ENCODE results near the gene ATP13A1.
A peak's percentile ranks its signal among the peaks of the same experiment; 100 is the strongest.

ATP13A1 gene

DNA sequence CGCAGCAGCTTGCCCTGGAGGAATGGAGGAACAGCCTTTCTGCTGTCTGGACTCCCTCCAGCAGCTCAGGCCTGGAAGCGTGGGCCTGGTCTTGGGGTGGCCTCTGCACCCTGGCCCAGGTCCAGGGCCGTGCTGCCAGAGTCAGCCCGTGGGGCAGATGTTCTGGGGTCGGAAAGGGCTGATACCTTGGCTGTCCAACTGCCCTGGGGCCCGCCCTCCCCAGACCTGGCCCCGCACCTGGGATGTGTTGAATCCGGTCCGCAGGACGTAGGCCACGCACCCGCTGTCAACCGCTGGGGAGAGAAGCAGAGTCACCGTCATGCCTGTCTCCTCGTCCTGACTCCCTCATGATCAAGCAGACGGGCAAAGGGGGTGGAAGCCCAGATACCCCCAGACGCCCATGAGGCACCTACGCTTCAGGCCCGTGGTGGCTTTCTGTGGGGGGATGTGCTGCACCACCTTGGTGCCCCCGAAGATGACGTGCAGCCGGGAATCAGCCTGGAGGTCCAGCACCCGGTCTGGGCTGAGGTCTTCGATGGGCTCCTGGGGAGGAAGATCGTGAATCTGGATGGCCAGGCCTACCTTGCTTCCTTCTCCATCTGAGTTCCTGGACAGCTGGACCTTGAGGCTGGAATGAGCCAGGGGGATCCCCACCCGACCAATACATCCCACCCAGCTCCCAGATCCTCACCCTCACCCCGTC is 7.7 kb downstream of the ATP13A1 start:
- no peak for DNase-seq
- no peak overlapping the region for H3K27ac Mint-ChIP-seq
- no peak overlapping the region for H3K4me3 Mint-ChIP-seq
- no peaks in the 10 kb centered on the region for H3K9me3 Mint-ChIP-seq
- peaks cover 4% of the 10 kb centered on the region for H3K4me1 Mint-ChIP-seq (ENCODE audit: low read depth)
- peaks cover 90% of the 10 kb centered on the region for H3K36me3 Mint-ChIP-seq (ENCODE audit: low read depth)
- no peaks in the 10 kb centered on the region for H3K27me3 Mint-ChIP-seq

DNA sequence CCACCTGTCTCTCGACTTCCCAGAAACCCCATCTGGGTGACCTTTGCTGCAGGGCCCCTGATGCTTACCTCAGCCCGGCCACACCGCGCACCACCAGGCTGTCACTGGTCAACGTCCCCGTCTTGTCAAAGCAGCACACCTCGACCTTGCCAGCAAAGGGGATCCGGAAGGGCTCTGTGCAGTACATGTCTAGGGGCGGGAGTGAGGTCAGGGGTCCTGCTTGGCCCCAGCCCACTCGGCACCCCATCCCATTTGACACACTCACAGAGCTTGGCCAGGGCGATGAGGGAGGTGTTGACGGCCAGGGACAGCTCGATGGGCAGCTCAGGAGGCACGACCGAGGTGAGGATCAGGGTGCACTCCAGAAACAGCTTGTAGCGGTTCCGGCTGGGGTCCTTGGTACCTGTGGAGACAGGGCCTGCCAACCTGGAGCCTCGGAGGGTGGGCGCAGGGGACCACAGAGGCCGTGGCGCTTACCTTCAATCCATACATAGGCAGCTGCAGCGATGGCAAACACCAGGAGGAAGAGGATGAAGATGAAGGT is 8.4 kb downstream of the ATP13A1 start:
- no peak overlapping the region for H3K4me3 Mint-ChIP-seq
- no peaks in the 10 kb centered on the region for H3K9me3 Mint-ChIP-seq
- peaks cover 3% of the 10 kb centered on the region for H3K4me1 Mint-ChIP-seq (ENCODE audit: low read depth)
- no peaks in the 10 kb centered on the region for H3K27me3 Mint-ChIP-seq
- no peak for DNase-seq
- peaks cover 95% of the 10 kb centered on the region for H3K36me3 Mint-ChIP-seq (ENCODE audit: low read depth)
- no peak overlapping the region for H3K27ac Mint-ChIP-seq

GRCh38 chr19:19654441-19654840 is 9.0 kb downstream of the ATP13A1 start:
- no peaks in the 10 kb centered on the region for H3K9me3 Mint-ChIP-seq
- no peak overlapping the region for H3K27ac Mint-ChIP-seq
- H3K4me3 Mint-ChIP-seq = no peak overlapping the region
- peaks cover 94% of the 10 kb centered on the region for H3K36me3 Mint-ChIP-seq (ENCODE audit: low read depth)
- H3K4me1 Mint-ChIP-seq (ENCODE audit: low read depth) = no peaks in the 10 kb centered on the region
- no peaks in the 10 kb centered on the region for H3K27me3 Mint-ChIP-seq
- DNase-seq = no peak

DNA sequence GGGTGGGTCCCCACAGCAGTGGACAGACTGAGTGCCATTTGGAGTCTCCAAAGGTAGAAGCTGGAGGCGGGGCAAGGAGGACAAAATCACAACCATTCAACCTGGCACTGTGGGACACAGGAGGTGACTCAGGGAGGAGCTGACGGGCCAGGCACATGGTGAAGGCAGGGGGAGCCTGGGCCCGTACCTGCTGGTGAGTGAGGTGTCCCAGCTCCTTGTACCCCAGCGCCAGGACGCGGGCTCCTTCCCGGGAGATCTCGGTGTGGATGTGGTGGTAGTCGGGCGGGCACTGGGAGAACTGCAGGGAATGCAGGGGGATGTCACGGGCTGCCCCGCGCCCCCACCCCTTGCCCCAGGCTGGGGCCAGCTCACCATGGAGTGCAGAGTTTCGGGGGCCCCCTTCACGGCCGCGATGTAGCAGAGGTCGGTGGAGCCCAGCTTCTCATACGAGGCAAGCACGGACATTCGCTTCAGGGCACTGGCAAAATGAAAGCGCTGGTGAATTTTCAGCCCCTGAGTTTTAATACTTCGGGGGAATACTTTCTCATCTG is 9.8 kb downstream of the ATP13A1 start:
- peaks cover 94% of the 10 kb centered on the region for H3K36me3 Mint-ChIP-seq (ENCODE audit: low read depth)
- no peak overlapping the region for H3K27ac Mint-ChIP-seq
- H3K4me3 Mint-ChIP-seq = no peak overlapping the region
- no peaks in the 10 kb centered on the region for H3K27me3 Mint-ChIP-seq
- no peak for DNase-seq
- no peaks in the 10 kb centered on the region for H3K9me3 Mint-ChIP-seq
- H3K4me1 Mint-ChIP-seq (ENCODE audit: low read depth) = no peaks in the 10 kb centered on the region

DNA sequence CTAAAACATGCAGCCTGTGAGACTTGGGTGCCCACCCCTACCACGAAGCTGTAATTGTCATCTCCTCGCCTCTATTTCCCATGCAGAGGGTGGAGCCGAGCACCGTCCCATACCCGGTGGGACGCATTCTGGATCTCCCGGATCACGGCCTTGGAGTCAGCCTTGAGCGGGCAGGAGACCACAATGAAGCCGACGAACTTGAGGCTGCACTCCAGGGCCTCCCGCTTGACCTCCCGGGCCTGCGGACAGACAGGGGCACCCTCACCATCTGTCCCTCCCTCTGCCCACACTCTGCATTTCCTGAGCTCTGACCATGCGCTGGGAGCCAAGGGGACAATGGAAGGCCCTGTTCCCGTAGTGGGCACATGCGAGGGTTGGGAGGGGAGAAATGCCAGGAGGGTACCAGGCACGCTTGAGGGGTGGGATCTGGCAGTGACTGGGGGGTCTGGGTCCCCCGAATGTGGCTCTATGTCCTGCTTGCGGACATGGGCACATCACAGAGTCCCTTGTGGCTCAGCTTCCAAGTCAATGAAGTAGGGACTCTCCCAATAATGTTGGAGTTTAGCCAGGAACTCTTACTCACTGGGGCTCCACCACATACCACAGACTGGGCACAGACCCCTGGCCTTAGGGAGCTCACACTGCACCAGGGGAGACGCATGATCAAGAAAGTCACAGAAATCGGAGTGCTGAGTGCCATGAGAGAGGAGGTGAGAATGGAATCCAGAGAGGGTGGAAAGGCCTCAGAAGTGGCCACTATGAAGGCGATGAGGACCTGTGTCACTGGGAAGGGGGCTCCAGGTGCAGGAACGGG is 10.8 kb downstream of the ATP13A1 start:
- Mint-ChIP-seq H3K27ac (no peak overlapping the region), H3K36me3 (ENCODE audit: low read depth) (peaks cover 94% of the 10 kb centered on the region), H3K27me3 (no peaks in the 10 kb centered on the region), H3K4me3 (no peak overlapping the region), H3K4me1 (ENCODE audit: low read depth) (no peaks in the 10 kb centered on the region), H3K9me3 (no peaks in the 10 kb centered on the region)
- DNase-seq = no peak

GRCh38 chr19:19651076-19651475 is 12.4 kb downstream of the ATP13A1 start:
- peak overlapping the region; percentile 64 for H3K27ac Mint-ChIP-seq

GRCh38 chr19:19650331-19650730 is 13.1 kb downstream of the ATP13A1 start:
- Mint-ChIP-seq H3K4me1 (ENCODE audit: low read depth) (no peaks in the 10 kb centered on the region), H3K27me3 (no peaks in the 10 kb centered on the region), H3K27ac (peak overlapping the region; percentile 8), H3K4me3 (no peak overlapping the region), H3K36me3 (ENCODE audit: low read depth) (peaks cover 94% of the 10 kb centered on the region), H3K9me3 (no peaks in the 10 kb centered on the region)
- no peak for DNase-seq

More at GRCh38 chr19:19651076-19651475, 12.4 kb downstream of the ATP13A1 start:
- Mint-ChIP-seq H3K36me3 (ENCODE audit: low read depth) (peaks cover 94% of the 10 kb centered on the region), H3K27me3 (no peaks in the 10 kb centered on the region), H3K4me1 (ENCODE audit: low read depth) (no peaks in the 10 kb centered on the region), H3K9me3 (no peaks in the 10 kb centered on the region), H3K4me3 (no peak overlapping the region)
- no peak for DNase-seq

DNA sequence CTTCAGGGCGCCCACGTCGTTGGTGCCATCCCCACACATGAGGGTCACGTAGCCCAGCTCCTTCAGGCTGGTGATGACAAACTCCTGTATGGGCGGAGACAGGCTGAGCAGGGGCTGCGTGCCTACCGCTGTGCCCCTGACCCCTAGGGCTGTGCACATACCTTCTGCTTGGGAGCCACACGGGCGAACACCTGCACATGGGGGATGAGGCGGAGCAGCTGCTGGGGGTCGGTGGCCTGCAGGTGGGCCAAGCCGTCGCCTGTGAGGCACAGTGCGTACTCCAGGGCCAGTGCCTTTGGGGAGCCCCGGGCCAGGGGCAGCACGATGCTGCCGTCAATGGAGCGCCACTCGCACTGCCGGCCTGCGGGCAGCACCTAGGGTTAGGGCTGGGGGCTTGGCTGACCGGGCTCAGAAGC is 13.9 kb downstream of the ATP13A1 start:
- Mint-ChIP-seq H3K27ac (peak overlapping the region; percentile 55), H3K36me3 (ENCODE audit: low read depth) (peaks cover 94% of the 10 kb centered on the region), H3K27me3 (no peaks in the 10 kb centered on the region), H3K4me1 (ENCODE audit: low read depth) (no peaks in the 10 kb centered on the region), H3K4me3 (no peak overlapping the region), H3K9me3 (no peaks in the 10 kb centered on the region)
- DNase-seq = no peak

GRCh38 chr19:19649155-19649554 is 14.3 kb downstream of the ATP13A1 start:
- H3K36me3 Mint-ChIP-seq (ENCODE audit: low read depth) = peaks cover 94% of the 10 kb centered on the region

DNA sequence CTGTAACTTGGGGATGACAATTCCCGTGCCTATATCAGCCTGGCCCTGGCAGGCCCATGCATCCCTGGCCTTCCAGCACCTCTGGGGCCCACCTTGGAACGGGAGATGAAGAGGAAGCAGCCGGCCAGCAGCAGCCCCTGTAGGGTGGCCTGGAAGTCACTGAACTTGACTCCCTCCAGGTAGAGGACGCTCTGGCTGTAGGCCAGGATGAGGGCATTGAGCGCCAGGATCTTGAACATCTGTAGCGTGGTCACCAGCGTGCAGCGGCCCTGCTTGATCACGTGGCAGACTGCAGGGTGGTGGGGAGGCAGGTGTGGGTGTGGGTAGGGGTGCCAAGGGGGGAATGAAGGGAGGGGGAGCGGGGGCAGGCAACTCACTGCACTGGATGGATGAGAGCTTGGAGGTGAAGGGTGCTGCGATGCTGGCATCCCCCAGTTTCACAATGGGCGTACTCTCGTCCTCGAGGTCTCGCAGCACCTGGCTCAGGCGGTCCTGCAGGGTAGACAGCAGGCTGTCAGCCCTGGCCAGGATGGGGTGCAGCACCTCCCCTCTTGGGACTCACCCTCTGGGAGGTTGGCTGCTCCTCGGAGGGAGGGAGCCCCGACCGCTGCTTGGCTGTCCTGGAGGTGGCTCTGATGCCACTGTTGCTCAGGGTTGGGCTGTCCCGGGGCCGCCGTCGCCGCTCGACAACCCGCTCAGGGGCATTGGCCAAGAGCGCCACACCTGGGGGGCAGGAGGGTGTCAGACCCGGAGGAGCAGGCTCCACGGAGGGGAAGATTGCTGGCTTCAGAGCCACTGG is 16.2 kb downstream of the ATP13A1 start:
- Mint-ChIP-seq H3K4me3 (no peak overlapping the region), H3K4me1 (ENCODE audit: low read depth) (peaks cover 11% of the 10 kb centered on the region), H3K36me3 (ENCODE audit: low read depth) (peaks cover 94% of the 10 kb centered on the region), H3K27ac (no peak overlapping the region), H3K9me3 (no peaks in the 10 kb centered on the region), H3K27me3 (no peaks in the 10 kb centered on the region)
- no peak for DNase-seq

More at GRCh38 chr19:19649155-19649554, 14.3 kb downstream of the ATP13A1 start:
- H3K27me3 Mint-ChIP-seq = no peaks in the 10 kb centered on the region
- no peak for DNase-seq
- H3K9me3 Mint-ChIP-seq = no peaks in the 10 kb centered on the region
- H3K4me1 Mint-ChIP-seq (ENCODE audit: low read depth) = peaks cover 2% of the 10 kb centered on the region
- no peak overlapping the region for H3K4me3 Mint-ChIP-seq
- H3K27ac Mint-ChIP-seq = peak overlapping the region; percentile 55

- Mint-ChIP-seq H3K4me3 (no peak overlapping the region), H3K9me3 (no peaks in the 10 kb centered on the region), H3K27me3 (no peaks in the 10 kb centered on the region), H3K4me1 (ENCODE audit: low read depth) (peaks cover 20% of the 10 kb centered on the region), H3K36me3 (ENCODE audit: low read depth) (peaks cover 90% of the 10 kb centered on the region), H3K27ac (peak overlapping the region; percentile 52)
- DNase-seq = no peak
Measured at GRCh38 chr19:19645233-19645870, 18.1 kb downstream of the ATP13A1 start.

DNA sequence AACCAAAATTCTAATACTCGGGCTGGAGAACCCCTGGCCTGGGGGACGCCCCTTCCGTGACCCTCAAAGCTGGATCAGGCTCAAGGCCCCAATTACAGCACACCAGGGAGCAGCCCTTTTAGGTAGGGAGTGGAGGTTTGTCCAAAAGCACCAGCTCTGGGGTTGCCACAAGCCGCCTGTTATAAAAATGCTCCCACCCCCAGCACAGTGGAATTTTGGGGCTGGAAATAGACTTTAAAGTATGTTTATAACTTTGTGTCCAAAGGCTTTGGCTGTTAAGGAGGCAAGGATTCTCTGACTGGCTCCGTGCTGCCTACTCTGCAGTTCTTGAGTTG is 19.5 kb downstream of the ATP13A1 start:
- Mint-ChIP-seq H3K36me3 (ENCODE audit: low read depth) (peaks cover 91% of the 10 kb centered on the region), H3K4me3 (peak overlapping the region; percentile 91), H3K4me1 (ENCODE audit: low read depth) (peaks cover 23% of the 10 kb centered on the region), H3K27ac (peak overlapping the region; percentile 92), H3K27me3 (no peaks in the 10 kb centered on the region), H3K9me3 (no peaks in the 10 kb centered on the region)
- no peak for DNase-seq

- peaks cover 91% of the 10 kb centered on the region for H3K36me3 Mint-ChIP-seq (ENCODE audit: low read depth)
- DNase-seq = peak; percentile 90
- peaks cover 23% of the 10 kb centered on the region for H3K4me1 Mint-ChIP-seq (ENCODE audit: low read depth)
- H3K27ac Mint-ChIP-seq = peak within 1 kb of the TSS; percentile 92
- H3K27me3 Mint-ChIP-seq = no peaks in the 10 kb centered on the region
- H3K4me3 Mint-ChIP-seq = peak within 1 kb of the TSS; percentile 91
- no peaks in the 10 kb centered on the region for H3K9me3 Mint-ChIP-seq
Measured at GRCh38 chr19:19643158-19644053, 20.1 kb downstream of the ATP13A1 start, which contains the start of gene GMIP. TSS of gene GMIP (minus strand) at chr19:19643657. CDS start at chr19:19643529, 128 bp downstream.

Measured in activated T-cell treated with anti-CD3 and anti-CD28 coated beads, Interleukin-2, amount 50 U/mL, for 24 hours (primary cell).